Bronchial epithelial cell (primary cell): Measurements from ENCODE around the gene AARS2. TPM values are rescaled to one million over a fixed set of nuclear protein-coding genes. Genes with fewer than 3 reads are reported as not detected.
A peak's percentile ranks its signal among the peaks of the same experiment; 100 is the strongest.

Experiments
- DNase-seq: peaks from one replicate; pipeline ENCODE4 v3.0.0-alpha.2; 2010; ENCODE audit warnings: low read depth
- FAIRE-seq: peaks from 2 replicates; lab custom pipeline; 2011; peaks lifted over from hg19 to GRCh38; lab: Jason Lieb, UNC
- H3K27me3 ChIP-seq: 2 replicates; pipeline ENCODE4 v1.5.1; 2011; ENCODE audit warnings: low read length; ENCODE audit not compliant: control insufficient read depth, insufficient read depth
- H3K36me3 ChIP-seq: 2 replicates; pipeline ENCODE4 v1.5.1; 2011; ENCODE audit warnings: low read length; ENCODE audit not compliant: control insufficient read depth, insufficient read depth
- H3K4me3 ChIP-seq: 2 replicates; pipeline ENCODE4 v1.5.1; 2011; ENCODE audit warnings: mild to moderate bottlenecking, low read depth, low read length, control low read depth
- total RNA-seq: library from RNA; depleted of rRNA; stranded (reverse); fragments of >200 nt; gene quantifications from 2 replicates; pipeline ENCODE4 v1.2.1, GENCODE V29; 2014
- TF ChIP-seq, protein P1 (sequence below): IDR thresholded peaks from 2 replicates; pipeline ENCODE4 v1.5.1; 2011; ENCODE audit warnings: mild to moderate bottlenecking, moderate library complexity, low read length, control low read depth, inconsistent platforms; ENCODE audit not compliant: insufficient read depth, severe bottlenecking

Gene AARS2
- total RNA-seq, 1 donor from 2014 or later: 9.5 TPM

DNA sequence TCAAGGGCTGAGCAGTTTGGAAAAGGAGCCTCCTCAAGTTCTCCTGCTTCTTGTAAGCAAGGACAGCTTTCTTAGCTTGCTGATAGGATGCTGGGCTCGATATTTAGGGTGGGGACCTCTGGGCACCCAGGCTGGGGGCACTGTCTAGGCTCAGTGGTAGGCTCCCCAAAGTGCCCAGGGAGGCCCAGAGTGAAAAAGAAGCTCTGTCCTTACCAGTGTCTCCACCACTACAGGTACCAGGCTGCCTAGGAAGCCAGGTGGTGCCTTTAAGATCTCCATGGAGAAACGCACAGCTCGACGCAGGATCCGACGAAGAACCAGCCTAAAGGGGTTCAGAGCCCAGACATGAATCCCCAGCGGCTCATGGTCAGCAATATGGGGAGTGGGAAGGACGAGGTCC is 6.4 kb downstream of the AARS2 start:
- Histone ChIP-seq H3K36me3 (peaks cover 57% of the 10 kb centered on the region), H3K27me3 (no peaks in the 10 kb centered on the region), H3K4me3 (no peak overlapping the region)
- DNase-seq (no peak), FAIRE-seq (no peak)
- TF ChIP-seq, protein P1, sequence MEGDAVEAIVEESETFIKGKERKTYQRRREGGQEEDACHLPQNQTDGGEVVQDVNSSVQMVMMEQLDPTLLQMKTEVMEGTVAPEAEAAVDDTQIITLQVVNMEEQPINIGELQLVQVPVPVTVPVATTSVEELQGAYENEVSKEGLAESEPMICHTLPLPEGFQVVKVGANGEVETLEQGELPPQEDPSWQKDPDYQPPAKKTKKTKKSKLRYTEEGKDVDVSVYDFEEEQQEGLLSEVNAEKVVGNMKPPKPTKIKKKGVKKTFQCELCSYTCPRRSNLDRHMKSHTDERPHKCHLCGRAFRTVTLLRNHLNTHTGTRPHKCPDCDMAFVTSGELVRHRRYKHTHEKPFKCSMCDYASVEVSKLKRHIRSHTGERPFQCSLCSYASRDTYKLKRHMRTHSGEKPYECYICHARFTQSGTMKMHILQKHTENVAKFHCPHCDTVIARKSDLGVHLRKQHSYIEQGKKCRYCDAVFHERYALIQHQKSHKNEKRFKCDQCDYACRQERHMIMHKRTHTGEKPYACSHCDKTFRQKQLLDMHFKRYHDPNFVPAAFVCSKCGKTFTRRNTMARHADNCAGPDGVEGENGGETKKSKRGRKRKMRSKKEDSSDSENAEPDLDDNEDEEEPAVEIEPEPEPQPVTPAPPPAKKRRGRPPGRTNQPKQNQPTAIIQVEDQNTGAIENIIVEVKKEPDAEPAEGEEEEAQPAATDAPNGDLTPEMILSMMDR: no peak

DNA sequence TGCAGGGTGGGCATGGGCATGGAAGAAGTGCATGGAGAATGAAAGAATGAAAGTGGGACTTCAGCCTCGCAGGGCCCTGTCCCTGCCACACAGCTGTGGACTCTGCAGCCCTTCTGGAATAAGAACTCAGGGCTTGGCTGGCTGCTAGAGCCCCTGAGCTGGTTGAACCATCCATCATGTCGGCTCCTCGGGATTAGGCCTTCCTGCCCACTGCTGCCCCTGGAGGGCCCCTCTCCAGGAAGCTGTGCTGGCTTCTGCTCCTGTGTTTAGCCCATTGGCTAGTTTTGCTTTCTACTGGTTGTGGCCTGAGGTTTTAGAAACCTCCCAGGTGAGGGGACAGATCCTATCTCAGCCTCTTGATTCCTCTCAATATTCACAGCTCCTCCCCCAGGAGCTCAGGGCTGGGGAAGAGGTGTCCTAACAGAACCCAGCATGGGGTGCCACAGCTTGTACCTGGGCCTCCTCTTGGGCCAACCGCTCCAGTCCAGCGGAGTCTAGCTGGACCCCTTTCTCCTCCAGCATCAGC is 7.9 kb downstream of the AARS2 start:
- TF ChIP-seq, protein P1: no peak
- H3K27me3 ChIP-seq: no peaks in the 10 kb centered on the region
- H3K4me3 ChIP-seq: no peak overlapping the region
- FAIRE-seq (no peak), DNase-seq (no peak)
- H3K36me3 ChIP-seq: peaks cover 54% of the 10 kb centered on the region

DNA sequence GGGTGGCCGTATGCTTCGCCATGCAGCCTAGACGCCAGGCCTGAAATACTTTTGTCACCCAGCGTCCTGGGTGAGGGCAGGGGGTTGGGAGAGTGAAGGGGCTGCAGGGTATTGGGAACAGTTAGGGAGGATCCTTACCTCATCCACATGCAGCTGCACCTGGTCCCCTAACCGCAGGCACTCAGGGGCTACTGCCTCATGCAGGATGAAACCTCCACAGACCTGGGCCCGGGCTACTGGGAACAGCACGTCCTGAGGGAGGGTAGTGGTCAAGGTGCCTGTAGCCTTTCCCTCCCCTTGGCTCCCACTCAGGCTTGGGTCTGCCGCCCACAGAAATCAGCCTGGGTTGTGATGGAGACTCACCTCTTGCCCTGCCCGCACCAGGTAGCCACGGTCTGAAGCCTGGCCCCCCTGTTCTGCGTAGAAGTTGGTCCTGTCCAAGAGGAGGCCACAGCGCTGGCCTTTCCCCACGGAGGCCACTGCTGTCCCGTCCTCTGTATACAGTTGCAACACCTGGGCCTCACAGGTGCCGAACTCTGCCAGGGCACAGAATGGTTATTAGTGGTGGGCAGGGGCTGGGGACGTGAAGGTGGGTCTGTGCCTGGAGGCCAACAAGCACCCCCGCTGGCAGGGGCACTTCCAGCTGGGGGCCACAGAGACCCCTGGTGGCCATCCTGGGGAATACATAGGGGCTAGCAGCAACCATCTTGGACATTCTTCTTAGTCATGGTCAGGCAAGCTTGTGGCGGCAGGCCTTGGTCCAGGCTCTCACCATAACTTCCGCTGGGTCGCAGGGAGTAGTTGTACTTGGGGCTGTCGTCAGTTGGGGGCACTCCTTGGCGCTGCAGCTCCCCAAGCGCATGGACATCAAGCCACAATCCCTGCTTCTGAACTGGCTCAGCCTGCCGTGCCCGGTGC is 8.6 kb downstream of the AARS2 start:
- peaks cover 53% of the 10 kb centered on the region for H3K36me3 ChIP-seq
- TF ChIP-seq, protein P1: peak; percentile 74
- no peak for FAIRE-seq
- no peaks in the 10 kb centered on the region for H3K27me3 ChIP-seq
- no peak overlapping the region for H3K4me3 ChIP-seq
- no peak for DNase-seq

DNA sequence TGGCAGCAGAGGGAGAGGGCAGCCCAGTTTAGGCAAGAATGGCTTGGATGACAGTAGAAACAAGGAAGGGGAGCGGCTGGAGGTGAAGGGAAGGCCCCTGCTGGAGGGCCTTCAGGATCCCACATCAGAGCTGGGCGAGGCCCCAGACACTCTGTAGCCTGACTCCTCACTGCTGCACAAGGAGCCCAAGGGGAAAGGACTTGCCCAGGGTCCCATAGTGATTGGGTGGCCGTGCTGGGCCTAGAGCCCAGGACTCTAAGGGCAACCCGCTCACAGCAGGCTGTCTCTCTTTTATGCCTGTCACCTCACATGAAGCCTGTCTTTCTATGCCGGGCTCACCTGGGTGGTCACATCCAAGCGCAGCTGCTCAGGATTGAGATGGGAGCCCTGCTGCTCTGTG is 9.3 kb downstream of the AARS2 start:
- DNase-seq (no peak), FAIRE-seq (no peak)
- H3K4me3 ChIP-seq: no peak overlapping the region
- peaks cover 52% of the 10 kb centered on the region for H3K36me3 ChIP-seq
- TF ChIP-seq, protein P1: no peak
- no peaks in the 10 kb centered on the region for H3K27me3 ChIP-seq

DNA sequence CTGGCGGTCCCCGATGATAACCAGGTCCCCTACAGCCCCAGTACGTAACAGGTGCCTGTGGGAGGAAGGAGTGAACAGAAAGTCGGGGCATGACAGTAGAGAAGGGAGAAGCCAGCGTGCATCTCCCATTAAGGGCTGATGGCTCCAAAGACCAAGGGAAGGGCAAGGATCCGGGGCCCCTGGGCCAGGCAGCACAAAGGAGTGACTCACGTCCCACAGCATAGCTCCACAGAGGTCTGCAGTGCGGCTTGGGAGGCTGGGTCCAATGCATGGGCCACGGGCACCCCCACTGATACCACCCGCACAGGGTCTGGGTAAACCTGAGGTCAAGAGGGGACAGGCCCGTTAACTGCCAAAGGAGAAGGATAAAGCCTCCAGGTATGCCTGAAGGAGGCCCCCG is 10.3 kb downstream of the AARS2 start:
- Histone ChIP-seq H3K4me3 (no peak overlapping the region), H3K36me3 (peaks cover 52% of the 10 kb centered on the region), H3K27me3 (no peaks in the 10 kb centered on the region)
- FAIRE-seq (no peak), DNase-seq (no peak)
- TF ChIP-seq, protein P1: no peak
